CD4-positive, alpha-beta T cell treated with Interleukin-21 for 1 hour (primary cell): ENCODE data around the gene DIPK2B.

Experiments
- DNase-seq: peaks from one replicate; pipeline ENCODE4 v3.0.0-alpha.2; 2020

Gene DIPK2B

GRCh38 chrX:45200741-45201234 lies at the start of gene DIPK2B:
TSS of gene DIPK2B (minus strand) at chrX:45200876. CDS start at chrX:45200826, 50 bp downstream.
- no peak for DNase-seq

GRCh38 chrX:45240301-45240700 lies 39.6 kb upstream of the DIPK2B start:
- DNase-seq = no peak

- DNase-seq = no peak
These were observed 37.8 kb upstream of the DIPK2B start for GRCh38 chrX:45238489-45238888.

GRCh38 chrX:45233531-45233930 lies 32.9 kb upstream of the DIPK2B start:
- DNase-seq = no peak

GRCh38 chrX:45232139-45232538 lies 31.5 kb upstream of the DIPK2B start:
- peak; percentile 45 for DNase-seq

GRCh38 chrX:45230410-45230809 lies 29.7 kb upstream of the DIPK2B start:
- DNase-seq = no peak

GRCh38 chrX:45229348-45229747 lies 28.7 kb upstream of the DIPK2B start:
- no peak for DNase-seq

- DNase-seq = no peak
These were observed 27.4 kb upstream of the DIPK2B start for GRCh38 chrX:45228126-45228525.

GRCh38 chrX:45208121-45208856 lies 7.6 kb upstream of the DIPK2B start:
- no peak for DNase-seq

- DNase-seq = no peak
These were observed 1.5 kb upstream of the DIPK2B start for GRCh38 chrX:45202171-45202570.

- DNase-seq = no peak
These were observed 2.0 kb downstream of the DIPK2B start for GRCh38 chrX:45198706-45199105.

GRCh38 chrX:45198301-45198700 lies 2.4 kb downstream of the DIPK2B start:
- DNase-seq = no peak

- DNase-seq = no peak
These were observed 4.0 kb downstream of the DIPK2B start for GRCh38 chrX:45196701-45197100.

- DNase-seq = no peak
These were observed 8.8 kb downstream of the DIPK2B start for GRCh38 chrX:45191820-45192409.

- peak; percentile 4 for DNase-seq
These were observed 9.3 kb downstream of the DIPK2B start for GRCh38 chrX:45191383-45191782.

- DNase-seq = no peak
These were observed 12.9 kb downstream of the DIPK2B start for GRCh38 chrX:45187731-45188130.

GRCh38 chrX:45186643-45187026 lies 14.0 kb downstream of the DIPK2B start:
- DNase-seq = no peak

GRCh38 chrX:45184211-45184610 lies 16.5 kb downstream of the DIPK2B start:
- DNase-seq = no peak

GRCh38 chrX:45172890-45173289 lies 27.8 kb downstream of the DIPK2B start:
- DNase-seq = no peak

- DNase-seq = no peak
These were observed 33.9 kb downstream of the DIPK2B start for GRCh38 chrX:45166781-45167180.

- DNase-seq = no peak
These were observed 35.0 kb downstream of the DIPK2B start for GRCh38 chrX:45165726-45166125.

- DNase-seq = no peak
These were observed 35.7 kb downstream of the DIPK2B start for GRCh38 chrX:45164995-45165394.

- DNase-seq = no peak
These were observed 36.6 kb downstream of the DIPK2B start for GRCh38 chrX:45164021-45164621.

- DNase-seq = no peak
These were observed 43.0 kb downstream of the DIPK2B start for GRCh38 chrX:45157647-45158046.
